Measurements from ENCODE around the gene STK25. TPM values are rescaled to one million over a fixed set of nuclear protein-coding genes. Genes with fewer than 3 reads are reported as not detected.

Gene STK25
- total RNA-seq, 1 experiment from 2014 or later: 171 TPM

DNA sequence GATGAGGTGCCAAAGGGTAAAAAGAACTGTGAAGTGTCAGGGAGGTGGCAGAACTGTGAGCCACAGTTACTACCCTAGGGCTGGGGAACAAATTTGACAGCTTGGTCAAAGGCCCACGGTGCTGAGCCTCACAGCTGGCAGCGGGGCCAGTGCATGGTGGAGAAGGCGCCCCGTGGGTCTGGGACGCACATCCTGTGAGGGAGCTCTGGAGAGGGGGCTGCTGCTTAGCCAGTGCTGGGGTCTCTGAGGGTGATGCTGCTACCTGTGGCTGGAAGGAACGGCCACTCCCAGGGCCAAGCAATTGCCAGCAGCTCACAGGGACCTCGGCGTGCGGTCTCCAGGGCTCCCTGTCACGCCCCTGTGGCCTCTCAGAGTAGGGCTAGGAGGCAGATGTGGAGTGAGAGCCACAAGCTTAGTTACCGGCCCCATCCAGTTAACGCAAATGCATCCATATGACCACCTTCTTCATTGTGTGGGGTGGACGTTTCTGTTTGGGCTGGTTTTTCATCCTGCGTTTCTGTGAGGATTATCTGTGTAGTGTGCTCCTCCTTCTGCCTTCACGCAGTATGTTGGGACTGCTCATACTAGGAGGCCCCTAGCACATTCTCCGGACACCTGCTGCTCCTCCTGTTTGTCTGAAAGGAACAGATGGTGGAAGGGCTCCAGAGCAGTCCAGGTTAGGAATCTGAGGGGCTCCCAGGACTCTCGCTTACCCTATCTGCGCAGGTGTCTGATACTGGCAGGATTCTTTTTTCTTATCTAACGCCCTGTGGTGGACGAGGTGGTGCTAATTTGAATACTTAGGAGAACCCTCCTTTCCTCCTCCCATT, 26.0 kb downstream of the STK25 start:
- H3K4me1 ChIP-seq: no peaks in the 10 kb centered on the region
- H3K27me3 ChIP-seq: no peaks in the 10 kb centered on the region
- no peaks in the 10 kb centered on the region for H3K36me3 ChIP-seq
- H3K4me3 ChIP-seq: no peak overlapping the region
- H3K9me3 ChIP-seq (replicated peaks): no peaks in the 10 kb centered on the region
- no peak overlapping the region for H3K27ac ChIP-seq
- DNase-seq: peak in 1 of 2 experiments; percentile 2

DNA sequence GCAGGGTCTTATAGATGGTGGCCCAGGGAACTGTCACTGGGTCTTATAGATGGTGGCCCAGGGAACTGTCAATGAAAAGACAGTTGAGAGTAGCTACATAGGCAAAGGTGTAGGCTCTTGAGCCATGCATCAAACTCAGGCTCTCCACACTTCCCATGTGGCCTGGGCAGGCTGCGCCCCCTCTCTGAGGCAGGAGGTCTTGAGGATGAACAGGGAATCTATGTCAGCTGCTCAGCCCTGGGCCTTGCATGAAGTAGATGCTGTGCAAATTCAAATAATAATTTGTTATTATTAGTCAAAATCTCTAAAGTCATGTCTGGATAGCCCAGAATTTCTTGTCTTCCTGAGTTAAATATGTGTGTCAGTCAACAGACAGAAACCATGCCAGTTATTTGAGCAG, 26.7 kb downstream of the STK25 start:
- H3K27me3 ChIP-seq: no peaks in the 10 kb centered on the region
- H3K4me3 ChIP-seq: no peak overlapping the region
- H3K9me3 ChIP-seq (replicated peaks): no peaks in the 10 kb centered on the region
- no peaks in the 10 kb centered on the region for H3K4me1 ChIP-seq
- no peak for DNase-seq
- no peaks in the 10 kb centered on the region for H3K36me3 ChIP-seq
- H3K27ac ChIP-seq: no peak overlapping the region

DNA sequence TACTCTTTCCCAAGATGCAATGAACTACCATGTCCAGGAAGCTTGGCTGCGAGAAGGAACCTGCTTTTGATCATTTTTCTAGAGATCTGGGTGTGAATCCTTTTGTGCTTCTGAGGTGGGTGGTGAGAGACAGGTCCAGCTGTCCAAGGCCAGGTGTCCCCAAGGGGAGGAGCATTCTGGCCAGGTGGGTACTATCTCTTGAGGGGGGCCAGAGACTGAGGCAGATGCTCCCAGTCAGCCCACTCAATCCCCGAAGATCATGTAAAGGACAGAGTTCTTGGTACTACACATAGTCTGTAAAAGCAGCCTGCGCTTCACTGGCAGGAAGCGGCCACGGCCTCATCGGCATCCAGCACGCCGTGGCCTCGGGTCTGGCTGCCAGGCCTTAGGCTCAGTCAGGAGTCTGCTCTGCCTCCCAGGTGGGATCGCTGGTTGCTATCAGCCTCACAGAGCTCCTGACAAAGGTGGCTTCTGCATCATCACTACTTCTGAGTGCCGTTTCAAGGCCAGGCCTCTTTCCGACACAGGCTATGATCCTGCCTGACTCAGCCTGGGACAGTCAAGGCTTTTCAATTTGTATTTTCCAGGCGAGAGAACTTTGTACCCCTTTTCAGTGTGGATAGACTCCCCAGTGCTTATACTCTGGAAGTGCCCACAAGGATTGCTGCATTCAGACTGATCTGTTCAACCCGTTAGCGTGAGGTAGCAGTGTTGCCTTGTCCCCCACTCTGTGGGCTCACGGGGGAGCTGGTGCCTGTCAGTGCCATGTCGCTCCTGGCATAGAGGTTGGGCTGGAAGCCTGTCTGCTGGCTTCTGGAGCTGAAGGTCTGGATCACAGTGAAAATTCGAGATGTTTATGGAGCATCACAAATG, 29.1 kb downstream of the STK25 start:
- no peak for DNase-seq
- no peaks in the 10 kb centered on the region for H3K27me3 ChIP-seq
- no peaks in the 10 kb centered on the region for H3K9me3 ChIP-seq (replicated peaks)
- no peaks in the 10 kb centered on the region for H3K36me3 ChIP-seq
- H3K4me3 ChIP-seq: no peak overlapping the region
- H3K27ac ChIP-seq: no peak overlapping the region
- no peaks in the 10 kb centered on the region for H3K4me1 ChIP-seq

DNA sequence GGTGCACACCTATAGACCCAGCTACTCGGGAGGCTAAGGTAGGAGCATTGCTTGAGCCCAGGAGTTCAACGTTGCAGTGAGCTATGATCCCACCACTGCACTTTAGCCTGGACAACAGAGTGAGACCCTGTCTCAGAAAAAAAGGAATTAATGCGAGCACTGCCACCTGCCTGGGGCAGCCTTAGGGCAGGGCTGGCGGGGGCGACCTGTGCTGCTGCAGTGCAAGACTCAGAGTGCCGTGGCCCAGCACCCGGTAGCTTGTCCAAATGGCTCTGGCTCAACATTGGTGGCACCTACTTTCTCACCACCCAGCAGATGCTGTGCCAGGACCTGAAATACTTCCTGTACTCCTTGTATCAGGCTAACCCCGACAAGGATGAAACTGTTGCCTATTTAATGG, 30.2 kb downstream of the STK25 start:
- DNase-seq: no peak
- H3K4me3 ChIP-seq: no peak overlapping the region
- no peaks in the 10 kb centered on the region for H3K4me1 ChIP-seq
- no peaks in the 10 kb centered on the region for H3K9me3 ChIP-seq (replicated peaks)
- H3K27ac ChIP-seq: no peak overlapping the region
- no peaks in the 10 kb centered on the region for H3K27me3 ChIP-seq
- H3K36me3 ChIP-seq: no peaks in the 10 kb centered on the region

DNA sequence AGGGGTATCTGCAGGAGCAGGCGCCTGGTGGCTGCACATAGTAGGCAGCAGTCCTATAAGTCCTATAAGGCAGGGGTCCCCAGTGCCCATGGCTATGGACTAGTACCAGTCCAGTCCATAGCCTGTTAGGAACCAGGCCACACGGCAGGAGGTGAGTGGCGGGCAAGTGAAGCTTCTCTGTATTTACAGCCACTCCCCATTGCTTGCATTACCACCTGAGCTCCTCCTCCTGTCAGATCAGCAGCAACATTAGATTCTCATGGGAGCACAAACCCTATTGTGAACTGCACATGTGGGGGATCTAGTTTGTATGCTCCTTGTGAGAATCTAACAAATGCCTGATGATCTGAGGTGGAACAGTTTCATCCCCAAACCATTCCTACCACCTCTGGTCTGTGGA, 33.1 kb downstream of the STK25 start:
- Histone ChIP-seq H3K36me3 (no peaks in the 10 kb centered on the region), H3K27ac (no peak overlapping the region), H3K4me3 (no peak overlapping the region), H3K27me3 (no peaks in the 10 kb centered on the region), H3K9me3 (replicated peaks) (no peaks in the 10 kb centered on the region), H3K4me1 (no peaks in the 10 kb centered on the region)
- no peak for DNase-seq

DNA sequence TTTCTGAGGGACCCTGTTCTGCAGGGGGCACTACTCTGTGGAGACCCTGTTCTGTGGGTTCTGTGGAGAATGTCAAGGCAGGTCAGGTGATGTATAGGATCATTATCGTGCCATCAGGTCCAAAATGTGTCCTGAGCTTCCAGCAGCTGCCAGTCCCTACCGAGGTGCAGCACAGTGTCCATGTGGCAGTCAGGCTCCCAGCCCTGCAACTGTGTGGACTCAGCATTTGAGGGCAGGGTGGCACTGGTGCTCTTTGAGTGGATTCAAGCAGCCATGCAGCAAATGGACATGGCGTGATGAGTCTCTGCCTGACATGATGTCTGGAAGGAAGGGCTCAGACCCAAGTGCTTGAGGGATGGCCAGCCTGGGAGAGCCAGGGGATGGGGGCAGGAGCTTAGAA, 35.0 kb downstream of the STK25 start:
- no peak overlapping the region for H3K4me3 ChIP-seq
- no peak overlapping the region for H3K27ac ChIP-seq
- no peaks in the 10 kb centered on the region for H3K9me3 ChIP-seq (replicated peaks)
- no peaks in the 10 kb centered on the region for H3K4me1 ChIP-seq
- H3K36me3 ChIP-seq: no peaks in the 10 kb centered on the region
- DNase-seq: no peak
- H3K27me3 ChIP-seq: no peaks in the 10 kb centered on the region

DNA sequence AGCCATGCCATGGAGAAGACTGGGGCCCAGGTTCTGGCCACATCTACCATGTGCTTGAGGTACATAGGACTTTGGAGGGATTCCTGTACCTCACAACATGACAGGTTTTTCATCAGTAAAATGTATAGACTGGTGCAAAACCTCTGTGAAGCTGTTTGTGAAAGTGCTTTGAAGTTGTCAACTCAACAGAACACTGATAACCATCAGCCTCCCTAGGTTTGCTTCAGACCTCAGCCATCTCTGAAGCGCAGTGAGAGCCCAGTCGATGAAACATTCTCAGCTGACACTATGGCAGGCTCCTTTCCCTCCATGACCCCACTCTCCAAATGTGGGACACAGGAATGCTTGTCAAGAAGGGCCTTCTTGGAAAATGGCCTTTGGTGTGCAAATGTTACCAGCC, 38.6 kb downstream of the STK25 start:
- DNase-seq: no peak
- H3K27ac ChIP-seq: no peak overlapping the region
- H3K4me3 ChIP-seq: no peak overlapping the region
- no peaks in the 10 kb centered on the region for H3K36me3 ChIP-seq
- H3K9me3 ChIP-seq (replicated peaks): no peaks in the 10 kb centered on the region
- H3K27me3 ChIP-seq: no peaks in the 10 kb centered on the region
- no peaks in the 10 kb centered on the region for H3K4me1 ChIP-seq

DNA sequence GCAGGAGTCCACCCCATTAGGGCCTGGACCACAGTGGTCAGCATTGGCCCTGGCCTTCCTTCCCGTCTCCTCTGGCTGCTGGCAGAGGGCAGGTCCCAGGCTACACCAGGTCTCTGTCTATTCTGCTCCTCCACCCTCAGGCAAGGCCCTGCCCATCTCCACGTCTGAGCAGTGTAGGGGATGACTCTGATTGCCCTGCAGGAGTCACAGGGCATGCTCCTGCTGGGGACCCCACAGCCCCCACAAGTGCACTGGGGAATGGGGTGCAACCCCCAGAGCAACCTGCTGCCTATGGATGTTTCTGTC, 40.0 kb downstream of the STK25 start:
- no peaks in the 10 kb centered on the region for H3K36me3 ChIP-seq
- no peaks in the 10 kb centered on the region for H3K9me3 ChIP-seq (replicated peaks)
- no peak overlapping the region for H3K27ac ChIP-seq
- H3K27me3 ChIP-seq: no peaks in the 10 kb centered on the region
- peaks cover 8% of the 10 kb centered on the region for H3K4me1 ChIP-seq
- DNase-seq: no peak
- H3K4me3 ChIP-seq: no peak overlapping the region

DNA sequence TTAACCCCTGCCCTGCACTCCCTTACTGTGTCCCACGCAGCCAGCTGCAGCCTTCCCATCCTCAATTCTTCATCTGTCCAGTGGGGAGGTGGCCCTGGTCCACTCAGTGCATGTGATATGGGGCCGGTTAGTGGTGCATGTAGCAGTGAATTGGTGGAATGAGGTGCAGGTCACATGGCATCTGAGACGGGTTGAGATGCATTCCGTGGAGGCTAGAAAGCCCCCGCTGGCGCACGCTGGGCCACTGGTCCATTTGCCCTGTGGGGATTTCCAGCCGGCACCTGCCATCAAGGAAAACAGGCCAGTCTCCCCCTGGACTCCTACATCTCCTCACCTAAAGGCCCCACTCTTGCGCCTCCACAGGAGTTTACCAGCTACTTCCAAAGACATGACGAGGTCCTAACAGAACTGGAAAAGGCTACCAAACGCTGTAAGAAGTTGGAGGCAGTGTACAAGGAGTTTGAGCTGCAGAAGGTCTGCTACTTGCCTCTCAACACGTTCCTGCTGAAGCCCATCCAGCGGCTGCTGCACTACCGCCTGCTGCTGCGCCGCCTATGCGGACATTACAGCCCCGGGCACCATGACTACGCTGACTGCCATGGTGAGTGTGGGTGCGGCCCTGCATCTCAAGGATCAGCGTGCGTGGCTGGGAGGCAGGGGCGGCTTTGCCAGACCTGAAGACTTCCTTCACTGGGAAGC, 40.5 kb downstream of the STK25 start:
- no peak for DNase-seq
- no peaks in the 10 kb centered on the region for H3K36me3 ChIP-seq
- no peak overlapping the region for H3K4me3 ChIP-seq
- H3K9me3 ChIP-seq (replicated peaks): no peaks in the 10 kb centered on the region
- no peaks in the 10 kb centered on the region for H3K27me3 ChIP-seq
- peaks cover 12% of the 10 kb centered on the region for H3K4me1 ChIP-seq
- H3K27ac ChIP-seq: no peak overlapping the region

DNA sequence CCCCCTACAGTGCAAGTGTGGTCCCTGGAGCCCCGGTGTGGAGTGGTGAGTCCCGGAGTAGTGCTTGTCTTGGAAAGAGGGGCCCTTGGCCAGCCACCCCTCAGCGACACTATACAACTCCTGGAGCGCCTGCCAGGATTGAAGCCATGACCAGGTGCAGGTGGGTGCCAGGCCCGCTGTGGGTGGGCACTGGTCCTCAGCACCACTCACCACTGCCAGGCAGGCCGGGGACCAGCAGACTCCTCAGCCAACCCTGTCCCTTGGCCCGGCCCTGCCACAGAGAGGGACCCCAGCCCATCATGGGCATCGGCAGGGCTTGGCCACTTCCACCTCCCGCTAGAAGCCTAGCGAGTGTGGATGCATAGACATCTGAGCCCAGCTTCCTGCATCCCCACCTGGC, 42.2 kb downstream of the STK25 start:
- Histone ChIP-seq H3K27me3 (no peaks in the 10 kb centered on the region), H3K27ac (no peak overlapping the region), H3K9me3 (replicated peaks) (no peaks in the 10 kb centered on the region), H3K36me3 (no peaks in the 10 kb centered on the region), H3K4me3 (no peak overlapping the region), H3K4me1 (peaks cover 12% of the 10 kb centered on the region)
- DNase-seq: no peak

DNA sequence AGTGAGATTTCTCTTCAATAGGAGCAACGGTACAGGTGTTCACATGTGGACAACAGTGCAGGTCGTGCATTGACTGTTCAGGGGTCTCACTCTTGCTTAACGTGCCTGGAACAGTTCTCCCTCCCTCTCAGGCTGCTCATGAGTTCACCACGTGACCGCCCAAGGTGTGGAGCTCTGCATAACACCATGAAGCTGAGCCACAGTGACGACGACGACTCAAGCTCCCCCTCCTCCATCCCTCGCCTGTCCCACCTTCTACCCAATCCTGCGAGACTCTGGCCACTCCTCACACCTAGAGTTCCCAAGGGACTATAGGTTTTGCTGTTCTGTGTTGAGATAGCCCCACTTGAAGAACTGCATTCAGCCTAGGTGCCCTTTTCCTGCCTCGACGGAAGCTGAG, 42.8 kb downstream of the STK25 start:
- Histone ChIP-seq H3K36me3 (no peaks in the 10 kb centered on the region), H3K27ac (no peak overlapping the region), H3K4me3 (no peak overlapping the region), H3K27me3 (no peaks in the 10 kb centered on the region), H3K4me1 (peaks cover 12% of the 10 kb centered on the region), H3K9me3 (replicated peaks) (no peaks in the 10 kb centered on the region)
- DNase-seq: no peak

DNA sequence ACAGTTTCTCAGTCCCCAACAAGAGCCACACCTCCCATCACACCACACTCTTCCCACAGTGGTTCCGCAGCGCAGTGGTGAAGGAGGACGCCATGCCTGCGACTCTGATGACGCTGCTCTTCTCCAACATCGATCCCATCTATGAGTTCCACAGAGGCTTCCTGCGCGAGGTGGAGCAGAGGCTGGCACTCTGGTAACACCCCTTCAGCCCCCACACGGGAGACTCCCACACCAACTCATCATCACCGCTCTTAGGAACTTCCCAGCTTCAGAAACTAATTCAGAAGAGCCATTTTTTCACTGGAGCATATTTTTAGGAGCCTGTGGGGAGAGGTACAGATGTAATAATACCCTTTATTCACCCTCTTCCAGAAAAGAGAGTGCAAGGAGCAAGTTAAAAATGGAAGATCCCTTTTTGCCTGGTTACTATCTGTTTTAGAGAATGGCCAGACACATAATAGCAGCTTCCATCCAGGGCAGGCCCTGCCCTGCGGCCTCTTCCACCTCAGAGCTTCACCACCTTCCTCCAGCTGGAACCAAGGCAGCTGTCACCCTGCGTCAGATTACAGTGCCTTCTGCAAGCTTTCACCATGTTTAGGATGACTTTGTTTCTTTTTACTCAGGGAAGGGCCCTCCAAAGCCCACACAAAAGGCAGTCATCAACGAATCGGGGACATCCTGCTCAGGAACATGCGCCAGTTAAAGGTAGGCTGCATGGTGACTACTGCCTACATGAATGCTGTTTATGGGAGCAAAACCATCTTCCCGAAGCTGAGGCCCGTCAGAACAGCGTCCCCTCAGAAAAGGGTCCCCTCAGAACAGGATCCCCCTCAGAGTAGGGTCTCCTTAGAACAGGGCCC, 44.9 kb downstream of the STK25 start:
- no peaks in the 10 kb centered on the region for H3K36me3 ChIP-seq
- DNase-seq: peak; percentile 77 to 86
- no peak overlapping the region for H3K4me3 ChIP-seq
- no peaks in the 10 kb centered on the region for H3K27me3 ChIP-seq
- no peaks in the 10 kb centered on the region for H3K9me3 ChIP-seq (replicated peaks)
- H3K4me1 ChIP-seq: peaks cover 12% of the 10 kb centered on the region
- H3K27ac ChIP-seq: peak overlapping the region; percentile 30

DNA sequence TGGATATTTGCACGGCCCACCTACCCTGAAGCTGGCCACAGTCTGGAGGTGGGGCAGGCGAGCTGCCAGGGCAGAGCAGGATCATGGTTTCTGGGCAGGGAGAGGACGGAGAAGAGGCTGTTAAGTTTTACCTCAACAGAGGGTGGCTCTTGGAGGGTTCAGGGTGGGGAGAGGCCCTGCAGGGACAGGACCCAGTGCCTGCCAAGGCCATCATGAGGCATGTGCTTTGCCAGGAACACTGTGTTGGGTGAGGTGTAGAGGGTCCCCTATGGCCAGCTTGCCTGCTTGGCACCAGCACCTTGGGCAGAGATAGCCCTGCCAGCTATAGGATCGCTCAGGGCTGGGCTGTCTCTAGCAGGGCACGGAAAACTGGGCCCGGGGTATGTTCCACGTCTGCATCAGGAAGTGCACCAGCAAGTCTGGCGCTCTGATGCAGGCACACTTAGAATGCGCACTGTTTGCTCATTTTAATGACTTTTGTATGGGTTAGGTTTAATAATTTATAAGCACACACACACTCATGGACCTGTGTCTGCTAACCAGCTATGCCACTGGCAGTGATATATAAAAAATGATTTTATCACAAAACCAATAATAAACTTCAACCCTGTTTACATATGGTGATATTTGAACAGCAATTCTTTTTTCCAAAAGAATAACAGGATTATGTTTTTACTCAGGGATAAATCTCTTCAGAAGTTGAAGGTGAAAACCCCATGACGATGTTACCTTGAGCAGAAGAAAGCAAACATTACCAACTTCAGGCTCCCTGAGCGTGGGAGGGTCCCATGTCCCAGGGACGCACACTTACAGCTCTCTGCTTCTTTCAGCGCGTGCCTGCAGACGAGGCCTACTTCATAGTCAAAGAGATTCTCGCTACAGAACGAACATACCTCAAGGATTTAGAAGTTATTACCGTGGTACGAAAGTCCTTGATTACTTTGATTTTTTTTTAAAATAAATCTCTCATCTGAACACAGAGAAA, 46.4 kb downstream of the STK25 start:
- Histone ChIP-seq H3K27ac (no peak overlapping the region), H3K4me3 (no peak overlapping the region), H3K4me1 (peaks cover 12% of the 10 kb centered on the region), H3K9me3 (replicated peaks) (no peaks in the 10 kb centered on the region), H3K27me3 (no peaks in the 10 kb centered on the region), H3K36me3 (no peaks in the 10 kb centered on the region)
- DNase-seq: no peak
